Stimulated activated CD4-positive, alpha-beta T cell treated with anti-CD3 and anti-CD28 coated beads, Interleukin-2, amount 100 ng/mL, for 24 hours (primary cell): Measurements from ENCODE around the gene VN1R5.
"Not testable (repeated sequence)": the region's sequence is repeated elsewhere in the genome, so short reads cannot be mapped to it uniquely, and the experiment has no call there.

Experiments used
- DNase-seq, 2 donors: peaks; one replicate each; pipeline ENCODE4 v3.0.0-alpha.2; 2020

The VN1R5 gene

GRCh38 chr1:247255772-247256171, at the start of gene VN1R5:
TSS of gene VN1R5 (plus strand) at chr1:247256072.
- not testable (repeated sequence) for DNase-seq

GRCh38 chr1:247209396-247209795, 46.5 kb upstream of the VN1R5 start:
- DNase-seq: no peak

GRCh38 chr1:247210062-247210375, 45.9 kb upstream of the VN1R5 start:
- no peak for DNase-seq

DNA sequence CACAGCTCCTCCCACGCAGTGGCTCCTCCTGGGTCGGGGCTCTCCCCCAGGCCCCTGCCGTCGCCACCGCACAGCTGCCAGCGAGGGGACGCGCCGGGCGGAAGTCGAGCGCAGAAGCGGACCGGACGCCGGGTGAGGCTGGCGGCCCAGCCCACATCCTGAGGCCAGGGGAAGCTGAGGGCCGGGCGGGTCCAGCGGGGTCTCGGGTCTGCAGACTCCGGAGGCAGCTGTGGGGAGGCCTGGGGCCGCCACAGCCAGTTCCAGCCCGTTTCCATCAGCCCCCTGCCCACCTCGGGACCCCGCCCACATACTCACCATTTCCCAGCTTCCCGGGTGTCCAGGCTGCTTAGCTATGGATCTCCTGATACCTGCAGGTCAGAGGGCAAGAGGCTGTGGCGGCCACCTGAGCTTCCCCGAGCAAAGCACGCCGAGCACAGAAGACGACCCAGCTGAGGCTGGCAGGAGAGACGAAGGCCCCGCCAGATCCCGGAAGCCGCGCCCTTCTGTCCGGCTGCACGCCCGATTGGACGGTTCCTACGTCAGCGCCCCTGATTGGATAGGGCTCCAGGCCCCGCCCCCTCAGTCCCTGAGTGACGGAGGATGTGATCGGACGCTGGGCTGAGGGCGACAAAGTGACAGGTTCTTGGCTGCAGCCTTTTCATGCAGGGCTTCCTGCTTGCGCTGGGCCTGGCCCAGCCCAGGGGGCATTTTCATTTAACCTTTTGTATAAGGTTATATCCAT, 45.3 kb upstream of the VN1R5 start:
- DNase-seq: peak; percentile 97 to 98

- DNase-seq: no peak
Observed at GRCh38 chr1:247211339-247211738, 44.5 kb upstream of the VN1R5 start.

- no peak for DNase-seq
Observed at GRCh38 chr1:247212012-247212411, 43.9 kb upstream of the VN1R5 start.

GRCh38 chr1:247212627-247213617, 43.0 kb upstream of the VN1R5 start:
- DNase-seq: no peak

GRCh38 chr1:247216261-247216660, 39.6 kb upstream of the VN1R5 start:
- DNase-seq: no peak

DNA sequence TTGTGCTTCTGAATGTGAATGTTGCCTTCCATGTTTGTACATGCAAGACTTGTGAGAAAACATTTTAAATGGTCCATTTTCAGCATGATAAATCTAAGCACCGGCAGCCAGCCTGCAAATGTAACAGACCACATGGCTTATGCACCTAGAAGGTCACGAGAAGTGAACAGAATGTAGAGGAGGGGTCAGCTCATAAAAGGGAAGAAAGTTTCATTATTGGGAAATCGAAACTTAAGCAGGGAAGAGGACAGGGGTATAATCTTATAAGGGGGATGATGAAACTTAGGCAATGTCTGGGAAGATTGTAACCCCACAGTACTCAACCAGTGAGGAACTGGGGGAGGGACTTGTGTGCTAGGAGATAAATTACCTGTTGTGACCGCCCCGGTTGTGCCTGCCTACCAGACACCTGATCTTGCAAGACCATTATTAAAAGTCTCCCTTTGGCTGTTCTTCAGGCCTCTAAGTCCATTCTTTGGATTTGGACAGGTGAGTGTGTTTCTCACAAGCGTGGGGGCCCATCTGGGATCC, 37.7 kb upstream of the VN1R5 start:
- DNase-seq: no peak

DNA sequence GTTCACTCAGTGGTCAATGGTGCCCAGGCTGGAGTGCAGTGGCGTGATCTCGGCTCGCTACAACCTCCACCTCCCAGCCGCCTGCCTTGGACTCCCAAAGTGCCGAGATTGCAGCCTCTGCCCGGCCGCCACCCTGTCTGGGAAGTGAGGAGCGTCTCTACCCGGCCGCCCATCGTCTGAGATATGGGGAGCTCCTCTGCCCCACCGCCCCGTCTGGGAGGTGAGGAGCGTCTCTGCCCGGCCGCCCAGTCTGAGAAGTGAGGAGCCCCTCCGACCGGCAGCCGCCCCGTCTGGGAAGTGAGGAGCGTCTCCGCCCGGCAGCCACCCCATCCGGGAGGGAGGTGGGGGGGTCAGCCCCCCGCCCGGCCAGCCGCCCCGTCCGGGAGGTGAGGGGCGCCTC, 35.6 kb upstream of the VN1R5 start:
- DNase-seq: not testable (repeated sequence)

GRCh38 chr1:247222840-247223239, 33.0 kb upstream of the VN1R5 start:
- DNase-seq: no peak

DNA sequence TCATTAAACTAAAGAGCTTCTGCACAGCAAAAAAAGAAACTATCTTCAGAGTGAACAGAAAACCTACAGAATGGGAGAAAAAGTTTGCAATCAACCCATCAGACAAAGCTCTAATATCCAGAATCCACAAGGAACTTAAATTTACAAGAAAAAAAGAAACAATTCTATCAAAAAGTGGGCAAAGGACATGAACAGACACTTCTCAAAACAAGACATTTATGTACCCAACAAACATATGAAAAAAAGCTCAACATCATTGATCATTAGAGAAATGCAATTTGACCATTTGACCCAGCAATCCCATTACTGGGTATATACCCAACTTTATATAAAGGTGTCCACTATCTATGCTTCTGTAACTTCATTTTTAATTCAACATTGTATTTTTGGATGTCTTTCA, 31.1 kb upstream of the VN1R5 start:
- no peak for DNase-seq

DNA sequence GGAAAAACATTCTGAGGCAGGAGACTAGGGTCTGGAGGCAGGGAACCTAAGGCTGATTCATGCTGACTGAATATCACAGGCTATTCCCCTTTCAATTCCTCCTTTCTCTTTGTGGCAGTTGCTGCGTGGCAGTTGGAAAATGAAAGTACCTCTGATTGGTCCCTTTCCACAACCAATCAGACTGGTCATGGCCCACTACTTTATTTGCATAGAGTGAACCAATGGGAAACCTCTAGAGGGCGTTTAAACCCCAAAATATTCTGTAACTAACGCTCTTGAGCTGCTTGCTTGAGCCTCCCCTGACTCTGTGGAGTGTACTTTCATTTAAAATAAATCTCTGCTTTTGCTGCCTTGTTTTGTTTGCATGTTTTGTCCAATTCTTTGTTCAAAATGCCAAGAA, 27.7 kb upstream of the VN1R5 start:
- no peak for DNase-seq

GRCh38 chr1:247241691-247242090, 14.2 kb upstream of the VN1R5 start:
- no peak for DNase-seq

DNA sequence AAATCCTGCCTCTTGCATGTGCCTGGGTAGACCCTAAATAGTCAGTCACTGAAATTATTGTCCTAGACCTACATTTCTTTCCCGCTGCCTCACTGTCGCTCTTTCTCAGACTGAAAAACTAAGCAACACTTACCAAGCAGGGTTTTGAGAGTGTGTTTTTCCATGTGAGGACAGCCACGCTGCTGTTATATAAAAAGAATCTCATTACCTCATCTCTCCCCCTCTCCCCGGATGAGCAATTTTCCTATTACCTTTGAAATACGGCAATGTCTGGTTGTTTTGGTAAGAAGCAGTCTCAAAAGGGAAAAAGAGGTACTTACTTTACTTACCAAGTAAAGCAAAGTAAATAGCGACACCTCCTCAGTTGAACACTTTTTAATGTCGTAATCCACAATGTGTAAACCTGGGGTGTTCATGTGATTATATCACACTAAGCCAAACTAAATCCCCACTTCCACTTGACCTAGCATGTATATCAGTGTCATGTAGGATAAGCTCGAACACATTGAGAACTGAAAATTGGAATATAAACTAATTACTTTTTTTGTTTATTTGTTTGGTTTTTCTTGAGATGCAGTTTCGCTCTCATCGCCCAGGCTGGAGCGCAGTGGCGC, 12.2 kb upstream of the VN1R5 start:
- no peak for DNase-seq

- no peak for DNase-seq
Observed at GRCh38 chr1:247246325-247247115, 9.4 kb upstream of the VN1R5 start.

GRCh38 chr1:247247568-247247967, 8.3 kb upstream of the VN1R5 start:
- no peak for DNase-seq

- no peak for DNase-seq
Observed at GRCh38 chr1:247266053-247266452, 10.2 kb downstream of the VN1R5 start.

- no peak for DNase-seq
Observed at GRCh38 chr1:247268390-247269045, 12.6 kb downstream of the VN1R5 start.

- no peak for DNase-seq
Observed at GRCh38 chr1:247269133-247269532, 13.3 kb downstream of the VN1R5 start.

GRCh38 chr1:247270003-247270402, 14.1 kb downstream of the VN1R5 start:
- DNase-seq: no peak

DNA sequence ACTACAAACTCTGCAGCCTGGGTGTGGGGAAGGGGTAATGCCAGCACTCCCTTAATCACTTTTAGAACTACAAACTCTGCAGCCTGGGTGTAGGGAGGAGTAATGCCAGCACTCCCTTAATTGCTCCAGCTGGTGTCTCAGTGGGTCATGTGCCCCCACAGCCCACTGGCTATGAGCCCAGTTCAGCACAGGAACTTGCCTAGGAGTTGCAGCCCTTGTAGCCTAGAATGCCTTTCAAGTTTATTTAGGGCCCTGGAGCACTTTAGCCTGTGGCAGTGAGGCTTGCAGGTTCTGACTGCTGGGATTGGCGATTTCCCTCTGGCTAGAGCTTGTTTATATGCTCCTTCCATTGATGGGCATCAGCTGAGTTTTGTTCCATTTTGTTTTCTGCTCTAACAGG, 17.1 kb downstream of the VN1R5 start:
- no peak for DNase-seq
